ENCODE measurements around the gene HOXD3. TPM values are rescaled to one million over a fixed set of nuclear protein-coding genes. Genes with fewer than 3 reads are reported as not detected.

Gene HOXD3
- total RNA-seq, 4 donors from 2014 or later = 0.40 to 2.9 (median 1.5) TPM; not detected in 1

DNA sequence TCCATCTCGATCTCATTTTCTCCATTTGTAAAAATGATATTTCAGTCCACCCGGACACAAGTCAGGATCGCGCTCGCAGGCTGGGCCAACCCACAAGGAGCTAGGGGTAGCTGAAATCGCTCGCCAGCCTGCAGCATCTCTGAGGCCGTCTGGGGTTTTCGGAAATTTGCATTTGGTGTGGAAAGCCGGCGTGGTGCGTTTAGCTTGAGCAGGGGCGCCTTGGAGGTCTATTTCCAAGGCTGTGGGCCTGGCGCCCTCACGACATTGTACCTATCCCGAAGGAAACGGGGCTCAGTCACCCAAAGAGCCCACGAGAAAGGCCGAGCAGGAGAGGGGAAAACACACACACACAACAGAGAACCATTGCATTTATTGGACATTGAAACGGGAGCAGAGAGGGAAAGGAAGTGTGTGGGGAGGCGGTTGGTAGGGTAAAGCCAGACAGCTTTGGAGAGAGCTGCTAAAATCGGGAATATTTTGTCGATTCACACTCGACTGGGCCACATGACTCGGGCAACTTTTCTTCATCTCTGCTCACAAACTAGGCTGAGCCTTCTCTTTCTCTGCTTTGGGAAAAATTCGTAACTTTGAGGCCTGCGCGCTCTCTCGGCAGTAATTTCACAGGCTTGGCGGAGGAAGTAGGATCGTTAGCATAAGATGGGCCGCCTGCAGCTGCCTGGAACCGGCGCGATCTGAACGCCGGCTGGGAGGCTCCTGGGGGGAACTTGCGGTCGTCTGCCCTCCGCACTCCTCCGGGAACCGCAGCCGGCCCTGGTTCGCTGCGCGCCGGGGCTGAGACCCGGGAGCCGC is 28.7 kb upstream of the HOXD3 start:
- Histone ChIP-seq H3K9me3 (no peaks in the 10 kb centered on the region), H3K4me3 (peak overlapping the region in 3 of 4 donors; percentile 37 to 62 (median 54)), H3K4me1 (peaks cover 5 to 58% (median 9%) of the 10 kb centered on the region in 3 donors), H3K36me3 (no peaks in the 10 kb centered on the region), H3K27ac (peak overlapping the region; percentile 26 to 86 (median 74)), H3K27me3 (peaks cover 25 to 100% (median 57%) of the 10 kb centered on the region in 4 donors)
- no peak for DNase-seq
- WGBS, 2 donors = 17 to 27% methylated on average over 22 to 26 of the region's 49 CpGs
- intact Hi-C loops (cut with DNase I) = loop anchor here (5.0 to 10.0 kb wide), 3 partner anchors 509 to 1016 kb away; no protein-coding TSS in a partner anchor
- TF ChIP-seq, protein P1, sequence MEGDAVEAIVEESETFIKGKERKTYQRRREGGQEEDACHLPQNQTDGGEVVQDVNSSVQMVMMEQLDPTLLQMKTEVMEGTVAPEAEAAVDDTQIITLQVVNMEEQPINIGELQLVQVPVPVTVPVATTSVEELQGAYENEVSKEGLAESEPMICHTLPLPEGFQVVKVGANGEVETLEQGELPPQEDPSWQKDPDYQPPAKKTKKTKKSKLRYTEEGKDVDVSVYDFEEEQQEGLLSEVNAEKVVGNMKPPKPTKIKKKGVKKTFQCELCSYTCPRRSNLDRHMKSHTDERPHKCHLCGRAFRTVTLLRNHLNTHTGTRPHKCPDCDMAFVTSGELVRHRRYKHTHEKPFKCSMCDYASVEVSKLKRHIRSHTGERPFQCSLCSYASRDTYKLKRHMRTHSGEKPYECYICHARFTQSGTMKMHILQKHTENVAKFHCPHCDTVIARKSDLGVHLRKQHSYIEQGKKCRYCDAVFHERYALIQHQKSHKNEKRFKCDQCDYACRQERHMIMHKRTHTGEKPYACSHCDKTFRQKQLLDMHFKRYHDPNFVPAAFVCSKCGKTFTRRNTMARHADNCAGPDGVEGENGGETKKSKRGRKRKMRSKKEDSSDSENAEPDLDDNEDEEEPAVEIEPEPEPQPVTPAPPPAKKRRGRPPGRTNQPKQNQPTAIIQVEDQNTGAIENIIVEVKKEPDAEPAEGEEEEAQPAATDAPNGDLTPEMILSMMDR (IDR thresholded peaks at IDR 0.05) = no peak
- no peak for TF ChIP-seq POLR2A (IDR thresholded peaks at IDR 0.05)

- intact Hi-C loops (cut with DNase I) = loop anchor here (5.0 to 10.0 kb wide), 3 partner anchors 508 to 1016 kb away; no protein-coding TSS in a partner anchor
- DNase-seq = no peak
- no peaks in the 10 kb centered on the region for H3K9me3 ChIP-seq
- peak within 1 kb of the TSS; percentile 27 to 62 (median 46) for H3K4me3 ChIP-seq
- peaks cover 25 to 100% (median 57%) of the 10 kb centered on the region in 4 donors for H3K27me3 ChIP-seq
- peak within 1 kb of the TSS; percentile 66 to 86 (median 74) for H3K27ac ChIP-seq
- 3 to 12% methylated on average over 14 to 15 of the region's 64 CpGs for WGBS, 2 donors
- TF ChIP-seq, protein P1 (IDR thresholded peaks at IDR 0.05) = no peak
- peak in 2 of 4 donors; percentile 36 to 42 for TF ChIP-seq POLR2A (IDR thresholded peaks at IDR 0.05)
- H3K4me1 ChIP-seq = peaks cover 5 to 59% (median 9%) of the 10 kb centered on the region in 3 donors
- no peaks in the 10 kb centered on the region for H3K36me3 ChIP-seq
These were observed 27.9 kb upstream of the HOXD3 start, which contains the start of gene HOXD8 for GRCh38 chr2:176128982-176129796. Gene HOXD8 (plus strand): TSS chr2:176129705. CDS start chr2:176130367, 662 bp downstream.

- Histone ChIP-seq H3K4me3 (peak overlapping the region; percentile 27 to 62 (median 46)), H3K27me3 (peaks cover 25 to 100% (median 55%) of the 10 kb centered on the region in 4 donors), H3K4me1 (peaks cover 5 to 63% (median 9%) of the 10 kb centered on the region in 3 donors), H3K27ac (peak overlapping the region; percentile 66 to 86 (median 74)), H3K36me3 (no peaks in the 10 kb centered on the region), H3K9me3 (no peaks in the 10 kb centered on the region)
- intact Hi-C loops (cut with DNase I) = loop anchor here (5.0 to 10.0 kb wide), 3 partner anchors 508 to 1015 kb away; no protein-coding TSS in a partner anchor
- WGBS, 2 donors = 0% methylated on average over 2 of the region's 43 CpGs; no CpG with 5 or more reads in 1 of the 2 donors
- TF ChIP-seq, protein P1 (IDR thresholded peaks at IDR 0.05) = no peak
- TF ChIP-seq POLR2A (IDR thresholded peaks at IDR 0.05) = no peak
- DNase-seq = no peak
These were observed 27.3 kb upstream of the HOXD3 start for GRCh38 chr2:176129813-176130146.

- no peaks in the 10 kb centered on the region for H3K36me3 ChIP-seq
- H3K4me1 ChIP-seq = peaks cover 5 to 63% (median 9%) of the 10 kb centered on the region in 3 donors
- no peak for DNase-seq
- 5 to 14% methylated on average over 8 to 22 of the region's 100 CpGs for WGBS, 2 donors
- TF ChIP-seq POLR2A (IDR thresholded peaks at IDR 0.05) = no peak
- TF ChIP-seq, protein P1 (IDR thresholded peaks at IDR 0.05) = no peak
- peak overlapping the region; percentile 27 to 62 (median 46) for H3K4me3 ChIP-seq
- H3K27ac ChIP-seq = peak overlapping the region; percentile 60 to 86 (median 72)
- intact Hi-C loops (cut with DNase I) = no loop called here
- peaks cover 25 to 100% (median 52%) of the 10 kb centered on the region in 4 donors for H3K27me3 ChIP-seq
- no peaks in the 10 kb centered on the region for H3K9me3 ChIP-seq
These were observed 26.8 kb upstream of the HOXD3 start for GRCh38 chr2:176130147-176130956.

Data from esophagus squamous epithelium (tissue), 5 donors.